ENCODE results near the gene FBRS. TPM values are rescaled to one million over a fixed set of nuclear protein-coding genes. Genes with fewer than 3 reads are reported as not detected.

FBRS gene
- total and polyA plus RNA-seq, 2 of the 8 experiments (the other 6 are each of a cell fraction or from before 2014, with no cell fraction given), result 2.4 to 13.9 TPM

- TF ChIP-seq E2F6 (IDR thresholded peaks at IDR 0.05), result no peak
- TF ChIP-seq CEBPB (IDR thresholded peaks at IDR 0.05; ENCODE audit: low read depth, low read length), result no peak; the same call in 1 of the 2 replicates
- TF ChIP-seq POLR2AphosphoS5 (IDR thresholded peaks at IDR 0.05; ENCODE audit: low read depth, low read length), result no peak
- no peak for TF ChIP-seq CBX5 (IDR thresholded peaks at IDR 0.05; ENCODE audit: low read depth, low read length)
- no peak for TF ChIP-seq CHD7 (IDR thresholded peaks at IDR 0.05; ENCODE audit: insufficient replicate concordance, low read length)
- peak; percentile 63 to 69 for TF ChIP-seq RAD21 (IDR thresholded peaks at IDR 0.05 in 1 of 2, conservative IDR thresholded peaks at IDR 0.05 in 1 of 2; ENCODE audit: low read depth in 2 of 2, low read length in 2 of 2)
- no peak for TF ChIP-seq SAP30 (IDR thresholded peaks at IDR 0.05; ENCODE audit: insufficient read depth, insufficient replicate concordance, low read length)
- no peak for TF ChIP-seq EP300 (IDR thresholded peaks at IDR 0.05; ENCODE audit: borderline replicate concordance in 1 of 2, low read depth in 2 of 2, low read length in 2 of 2)
- no peak for TF ChIP-seq RBBP5 (IDR thresholded peaks at IDR 0.05; ENCODE audit: borderline replicate concordance, low read depth, low read length)
- no peak for TF ChIP-seq TAF1 (IDR thresholded peaks at IDR 0.05; ENCODE audit: low read depth, low read length)
These were observed 20.3 kb upstream of the FBRS start (continued) for GRCh38 chr16:30637944-30638343.
